HG03280 (cell line): ENCODE measurements around the gene ARHGEF37.
"Not testable (repeated sequence)": the region's sequence is repeated elsewhere in the genome, so short reads cannot be mapped to it uniquely, and the experiment has no call there.

Experiments
- ATAC-seq: cut with Tn5 transposase; IDR thresholded peaks from one replicate; pipeline ENCODE4 v1.9.1; 2021; ENCODE audit warnings: mild to moderate bottlenecking, moderate library complexity; ENCODE audit not compliant: unreplicated experiment

ARHGEF37 gene

GRCh38 chr5:149564542-149565140, 16.7 kb upstream of the ARHGEF37 start:
- ATAC-seq: peak; percentile 96

- ATAC-seq: no peak
These were observed 14.1 kb upstream of the ARHGEF37 start for GRCh38 chr5:149567226-149567625.

GRCh38 chr5:149572170-149572569, 9.1 kb upstream of the ARHGEF37 start:
- ATAC-seq: no peak

GRCh38 chr5:149572576-149573231, 8.6 kb upstream of the ARHGEF37 start:
- no peak for ATAC-seq

- no peak for ATAC-seq
These were observed 6.2 kb upstream of the ARHGEF37 start for GRCh38 chr5:149575131-149575530.

GRCh38 chr5:149576021-149576420, 5.3 kb upstream of the ARHGEF37 start:
- no peak for ATAC-seq

- ATAC-seq: no peak
These were observed 2.4 kb upstream of the ARHGEF37 start for GRCh38 chr5:149578896-149579295.

- no peak for ATAC-seq
These were observed 498 bp upstream of the ARHGEF37 start for GRCh38 chr5:149580808-149581191.

- ATAC-seq: no peak
These were observed 852 bp downstream of the ARHGEF37 start for GRCh38 chr5:149581931-149582768.

GRCh38 chr5:149583394-149583793, 2.1 kb downstream of the ARHGEF37 start:
- no peak for ATAC-seq

- no peak for ATAC-seq
These were observed 2.8 kb downstream of the ARHGEF37 start for GRCh38 chr5:149584121-149584520.

GRCh38 chr5:149585910-149586309, 4.6 kb downstream of the ARHGEF37 start:
- no peak for ATAC-seq

GRCh38 chr5:149586708-149587318, 5.5 kb downstream of the ARHGEF37 start:
- ATAC-seq: no peak

- no peak for ATAC-seq
These were observed 7.6 kb downstream of the ARHGEF37 start for GRCh38 chr5:149588936-149589335.

- ATAC-seq: no peak
These were observed 12.1 kb downstream of the ARHGEF37 start for GRCh38 chr5:149593370-149593769.

GRCh38 chr5:149594206-149594895, 13.1 kb downstream of the ARHGEF37 start:
- ATAC-seq: no peak

- ATAC-seq: not testable (repeated sequence)
These were observed 13.8 kb downstream of the ARHGEF37 start for GRCh38 chr5:149595105-149595504.

- no peak for ATAC-seq
These were observed 15.4 kb downstream of the ARHGEF37 start for GRCh38 chr5:149596712-149597111.

GRCh38 chr5:149597618-149598017, 16.3 kb downstream of the ARHGEF37 start:
- ATAC-seq: no peak

GRCh38 chr5:149598234-149598633, 16.9 kb downstream of the ARHGEF37 start:
- ATAC-seq: not testable (repeated sequence)

- no peak for ATAC-seq
These were observed 17.7 kb downstream of the ARHGEF37 start for GRCh38 chr5:149598966-149599365.
